ENCODE data around the gene POLR2I.

- TF ChIP-seq, protein P1, sequence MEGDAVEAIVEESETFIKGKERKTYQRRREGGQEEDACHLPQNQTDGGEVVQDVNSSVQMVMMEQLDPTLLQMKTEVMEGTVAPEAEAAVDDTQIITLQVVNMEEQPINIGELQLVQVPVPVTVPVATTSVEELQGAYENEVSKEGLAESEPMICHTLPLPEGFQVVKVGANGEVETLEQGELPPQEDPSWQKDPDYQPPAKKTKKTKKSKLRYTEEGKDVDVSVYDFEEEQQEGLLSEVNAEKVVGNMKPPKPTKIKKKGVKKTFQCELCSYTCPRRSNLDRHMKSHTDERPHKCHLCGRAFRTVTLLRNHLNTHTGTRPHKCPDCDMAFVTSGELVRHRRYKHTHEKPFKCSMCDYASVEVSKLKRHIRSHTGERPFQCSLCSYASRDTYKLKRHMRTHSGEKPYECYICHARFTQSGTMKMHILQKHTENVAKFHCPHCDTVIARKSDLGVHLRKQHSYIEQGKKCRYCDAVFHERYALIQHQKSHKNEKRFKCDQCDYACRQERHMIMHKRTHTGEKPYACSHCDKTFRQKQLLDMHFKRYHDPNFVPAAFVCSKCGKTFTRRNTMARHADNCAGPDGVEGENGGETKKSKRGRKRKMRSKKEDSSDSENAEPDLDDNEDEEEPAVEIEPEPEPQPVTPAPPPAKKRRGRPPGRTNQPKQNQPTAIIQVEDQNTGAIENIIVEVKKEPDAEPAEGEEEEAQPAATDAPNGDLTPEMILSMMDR (IDR thresholded peaks at IDR 0.05), result no peak
- no peak for TF ChIP-seq POLR2A (IDR thresholded peaks at IDR 0.05)
Measured at GRCh38 chr19:36120092-36120983, 5.7 kb upstream of the POLR2I start.

Data from heart left ventricle (tissue), 13 donors.